SK-N-SH treated with all-trans-retinoic acid at 6 μM for 48 hours (cell line): Measurements from ENCODE around the gene UBASH3B.

Source experiments
- ATAC-seq: fragments of 200-7000 bp; cut with Tn5 transposase; 3 replicates; pipeline ENCODE4 v1.9.1; 2020; ENCODE audit warnings: mild to moderate bottlenecking, moderate library complexity
- BACH2 ChIP-seq: fragments of 250-450 bp; sonication (Bioruptor Pico); IDR thresholded peaks from 2 replicates; pipeline ENCODE4 v1.9.0; 2021; ENCODE audit warnings: mild to moderate bottlenecking, borderline replicate concordance
- CSDC2 ChIP-seq: fragments of 250-450 bp; sonication (Bioruptor Pico); IDR thresholded peaks from 2 replicates; pipeline ENCODE4 v1.5.0; 2020; ENCODE audit warnings: mild to moderate bottlenecking, moderate library complexity
- GLIS3 ChIP-seq: fragments of 250-450 bp; sonication (Bioruptor Pico); IDR thresholded peaks from 2 replicates; pipeline ENCODE4 v1.5.0; 2020; ENCODE audit warnings: mild to moderate bottlenecking, moderate library complexity
- PPARA ChIP-seq: fragments of 250-450 bp; sonication (Bioruptor Pico); IDR thresholded peaks from 2 replicates; pipeline ENCODE4 v1.5.0; 2020; ENCODE audit warnings: mild to moderate bottlenecking, borderline replicate concordance
- RARB ChIP-seq: fragments of 250-450 bp; sonication (Bioruptor Pico); IDR thresholded peaks from 2 replicates; pipeline ENCODE4 v1.8.0; 2021; ENCODE audit warnings: mild to moderate bottlenecking, moderate library complexity
- SNAI2 ChIP-seq: fragments of 250-450 bp; sonication (Bioruptor Pico); IDR thresholded peaks from 2 replicates; pipeline ENCODE4 v1.5.0; 2020; ENCODE audit warnings: mild to moderate bottlenecking, moderate library complexity
- TCF4 ChIP-seq: fragments of 250-450 bp; sonication (Bioruptor Pico); IDR thresholded peaks from 2 replicates; pipeline ENCODE4 v1.8.0; 2021; ENCODE audit warnings: mild to moderate bottlenecking, moderate library complexity, borderline replicate concordance
- TOX ChIP-seq: fragments of 250-450 bp; sonication (Bioruptor Pico); IDR thresholded peaks from 2 replicates; pipeline ENCODE4 v1.8.0; 2021; ENCODE audit warnings: mild to moderate bottlenecking, moderate library complexity, borderline replicate concordance
- ZC3H10 ChIP-seq: fragments of 250-450 bp; sonication (Bioruptor Pico); IDR thresholded peaks from 2 replicates; pipeline ENCODE4 v1.5.1; 2021; ENCODE audit warnings: mild to moderate bottlenecking, moderate library complexity
- ZFP3 ChIP-seq: fragments of 250-450 bp; sonication (Bioruptor Pico); IDR thresholded peaks from 2 replicates; pipeline ENCODE4 v1.5.0; 2020; ENCODE audit warnings: mild to moderate bottlenecking, moderate library complexity
- ZFP30 ChIP-seq: fragments of 450-650 bp; formaldehyde crosslinking; IDR thresholded peaks from 2 replicates; pipeline ENCODE4 v1.5.0; 2022; ENCODE audit warnings: mild to moderate bottlenecking, moderate library complexity
- ZNF8 ChIP-seq: fragments of 450-650 bp; formaldehyde crosslinking; IDR thresholded peaks from 2 replicates; pipeline ENCODE4 v1.5.0; 2020; ENCODE audit warnings: mild to moderate bottlenecking, moderate library complexity
- TF ChIP-seq, protein P1 (sequence below): fragments of 250-450 bp; sonication (Bioruptor Pico); IDR thresholded peaks from 2 replicates; pipeline ENCODE4 v1.5.0; 2020; ENCODE audit warnings: mild to moderate bottlenecking, moderate library complexity
- TF ChIP-seq, protein P2 (sequence below): fragments of 250-450 bp; sonication (Bioruptor Pico); IDR thresholded peaks from 2 replicates; pipeline ENCODE4 v1.5.1; 2020; ENCODE audit warnings: low read depth, mild to moderate bottlenecking, moderate library complexity
- TF ChIP-seq, protein P3 (sequence below): fragments of 250-450 bp; sonication (Bioruptor Pico); IDR thresholded peaks from 2 replicates; pipeline ENCODE4 v1.8.0; 2020; ENCODE audit warnings: mild to moderate bottlenecking, moderate library complexity, borderline replicate concordance
- TF ChIP-seq, protein P4 (sequence below): fragments of 250-450 bp; sonication (Bioruptor Pico); IDR thresholded peaks from 2 replicates; pipeline ENCODE4 v1.5.1; 2021; ENCODE audit warnings: mild to moderate bottlenecking, moderate library complexity
- TF ChIP-seq, protein P5 (sequence below): fragments of 250-450 bp; sonication (Bioruptor Pico); IDR thresholded peaks from 2 replicates; pipeline ENCODE4 v1.8.0; 2021; ENCODE audit warnings: low read depth, mild to moderate bottlenecking, moderate library complexity, borderline replicate concordance

The UBASH3B gene

DNA sequence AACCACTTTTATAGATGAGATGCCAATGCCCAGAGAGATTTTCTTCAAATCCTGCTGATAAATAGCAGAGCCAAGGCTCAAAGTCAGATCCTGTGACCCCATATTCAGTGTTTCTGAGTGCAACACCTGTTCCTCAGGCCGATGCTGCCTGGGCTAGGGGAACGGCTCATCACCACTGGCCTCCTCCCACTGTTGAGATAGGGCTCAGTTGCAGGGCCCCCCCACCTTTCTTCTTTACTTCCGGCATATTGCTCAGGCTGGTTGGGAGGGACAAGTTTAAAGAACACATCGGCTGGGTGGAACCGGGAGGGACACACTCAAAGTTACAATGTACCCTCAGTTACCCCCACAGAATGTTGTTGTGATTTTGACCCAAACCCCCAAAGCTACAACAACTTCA, 94.5 kb downstream of the UBASH3B start (continued):
- TF ChIP-seq, protein P1, sequence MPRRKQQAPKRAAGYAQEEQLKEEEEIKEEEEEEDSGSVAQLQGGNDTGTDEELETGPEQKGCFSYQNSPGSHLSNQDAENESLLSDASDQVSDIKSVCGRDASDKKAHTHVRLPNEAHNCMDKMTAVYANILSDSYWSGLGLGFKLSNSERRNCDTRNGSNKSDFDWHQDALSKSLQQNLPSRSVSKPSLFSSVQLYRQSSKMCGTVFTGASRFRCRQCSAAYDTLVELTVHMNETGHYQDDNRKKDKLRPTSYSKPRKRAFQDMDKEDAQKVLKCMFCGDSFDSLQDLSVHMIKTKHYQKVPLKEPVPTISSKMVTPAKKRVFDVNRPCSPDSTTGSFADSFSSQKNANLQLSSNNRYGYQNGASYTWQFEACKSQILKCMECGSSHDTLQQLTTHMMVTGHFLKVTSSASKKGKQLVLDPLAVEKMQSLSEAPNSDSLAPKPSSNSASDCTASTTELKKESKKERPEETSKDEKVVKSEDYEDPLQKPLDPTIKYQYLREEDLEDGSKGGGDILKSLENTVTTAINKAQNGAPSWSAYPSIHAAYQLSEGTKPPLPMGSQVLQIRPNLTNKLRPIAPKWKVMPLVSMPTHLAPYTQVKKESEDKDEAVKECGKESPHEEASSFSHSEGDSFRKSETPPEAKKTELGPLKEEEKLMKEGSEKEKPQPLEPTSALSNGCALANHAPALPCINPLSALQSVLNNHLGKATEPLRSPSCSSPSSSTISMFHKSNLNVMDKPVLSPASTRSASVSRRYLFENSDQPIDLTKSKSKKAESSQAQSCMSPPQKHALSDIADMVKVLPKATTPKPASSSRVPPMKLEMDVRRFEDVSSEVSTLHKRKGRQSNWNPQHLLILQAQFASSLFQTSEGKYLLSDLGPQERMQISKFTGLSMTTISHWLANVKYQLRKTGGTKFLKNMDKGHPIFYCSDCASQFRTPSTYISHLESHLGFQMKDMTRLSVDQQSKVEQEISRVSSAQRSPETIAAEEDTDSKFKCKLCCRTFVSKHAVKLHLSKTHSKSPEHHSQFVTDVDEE (CRISPR knock-in tag) = no peak
- TF ChIP-seq, protein P2, sequence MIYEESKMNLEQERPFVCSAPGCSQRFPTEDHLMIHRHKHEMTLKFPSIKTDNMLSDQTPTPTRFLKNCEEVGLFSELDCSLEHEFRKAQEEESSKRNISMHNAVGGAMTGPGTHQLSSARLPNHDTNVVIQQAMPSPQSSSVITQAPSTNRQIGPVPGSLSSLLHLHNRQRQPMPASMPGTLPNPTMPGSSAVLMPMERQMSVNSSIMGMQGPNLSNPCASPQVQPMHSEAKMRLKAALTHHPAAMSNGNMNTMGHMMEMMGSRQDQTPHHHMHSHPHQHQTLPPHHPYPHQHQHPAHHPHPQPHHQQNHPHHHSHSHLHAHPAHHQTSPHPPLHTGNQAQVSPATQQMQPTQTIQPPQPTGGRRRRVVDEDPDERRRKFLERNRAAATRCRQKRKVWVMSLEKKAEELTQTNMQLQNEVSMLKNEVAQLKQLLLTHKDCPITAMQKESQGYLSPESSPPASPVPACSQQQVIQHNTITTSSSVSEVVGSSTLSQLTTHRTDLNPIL = no peak
- TF ChIP-seq CSDC2 (CRISPR knock-in tag) (no peak), ZNF8 (CRISPR knock-in tag) (no peak), TCF4 (CRISPR knock-in tag) (no peak), RARB (CRISPR knock-in tag) (no peak), ZFP3 (CRISPR knock-in tag) (no peak)
- TF ChIP-seq, protein P3, sequence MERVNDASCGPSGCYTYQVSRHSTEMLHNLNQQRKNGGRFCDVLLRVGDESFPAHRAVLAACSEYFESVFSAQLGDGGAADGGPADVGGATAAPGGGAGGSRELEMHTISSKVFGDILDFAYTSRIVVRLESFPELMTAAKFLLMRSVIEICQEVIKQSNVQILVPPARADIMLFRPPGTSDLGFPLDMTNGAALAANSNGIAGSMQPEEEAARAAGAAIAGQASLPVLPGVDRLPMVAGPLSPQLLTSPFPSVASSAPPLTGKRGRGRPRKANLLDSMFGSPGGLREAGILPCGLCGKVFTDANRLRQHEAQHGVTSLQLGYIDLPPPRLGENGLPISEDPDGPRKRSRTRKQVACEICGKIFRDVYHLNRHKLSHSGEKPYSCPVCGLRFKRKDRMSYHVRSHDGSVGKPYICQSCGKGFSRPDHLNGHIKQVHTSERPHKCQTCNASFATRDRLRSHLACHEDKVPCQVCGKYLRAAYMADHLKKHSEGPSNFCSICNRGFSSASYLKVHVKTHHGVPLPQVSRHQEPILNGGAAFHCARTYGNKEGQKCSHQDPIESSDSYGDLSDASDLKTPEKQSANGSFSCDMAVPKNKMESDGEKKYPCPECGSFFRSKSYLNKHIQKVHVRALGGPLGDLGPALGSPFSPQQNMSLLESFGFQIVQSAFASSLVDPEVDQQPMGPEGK (CRISPR knock-in tag) = no peak

DNA sequence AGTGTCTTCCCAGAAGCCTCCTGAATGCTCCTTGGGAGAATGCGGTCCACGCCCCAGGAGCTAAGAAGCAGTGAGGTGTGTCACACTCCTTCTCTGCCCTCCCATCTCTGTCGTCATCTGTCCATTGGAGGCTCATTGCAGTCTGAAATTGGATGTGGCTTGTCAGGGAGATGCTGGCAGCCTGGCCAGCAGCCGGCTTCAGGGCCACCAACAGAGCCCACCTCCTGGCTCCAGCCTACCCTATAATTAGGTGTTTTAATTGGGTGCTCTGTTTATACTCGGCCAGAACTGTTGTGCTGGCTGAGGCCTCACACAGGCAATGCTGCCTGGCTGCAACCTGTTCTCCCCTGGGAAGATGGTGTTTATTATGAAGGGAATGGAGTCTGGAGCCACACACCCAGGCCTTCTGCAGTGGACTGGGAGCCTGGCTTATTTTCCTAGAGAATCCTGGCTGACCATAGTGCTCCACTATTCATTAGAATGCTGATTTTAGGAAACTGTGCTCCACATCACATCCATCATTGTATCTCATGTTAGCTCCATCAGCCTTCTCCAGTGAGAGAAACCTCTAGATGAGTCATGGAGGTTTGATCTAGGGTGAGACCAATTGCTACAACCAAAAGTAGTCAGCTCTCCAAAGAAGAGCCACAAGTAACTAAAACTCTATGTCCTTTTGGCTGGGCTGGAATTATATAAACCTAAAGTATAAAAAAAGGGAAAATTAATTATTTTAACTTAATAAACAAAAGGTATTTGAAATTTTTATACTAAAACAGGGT, 96.0 kb downstream of the UBASH3B start:
- peak; percentile 51; the same call in 1 of the 2 replicates for TF ChIP-seq TCF4 (CRISPR knock-in tag)
- TF ChIP-seq, protein P1 (CRISPR knock-in tag) = no peak
- TF ChIP-seq, all 23 proteins: peak for 1
- no peak; the same call in 2 of the 3 replicates for ATAC-seq

DNA sequence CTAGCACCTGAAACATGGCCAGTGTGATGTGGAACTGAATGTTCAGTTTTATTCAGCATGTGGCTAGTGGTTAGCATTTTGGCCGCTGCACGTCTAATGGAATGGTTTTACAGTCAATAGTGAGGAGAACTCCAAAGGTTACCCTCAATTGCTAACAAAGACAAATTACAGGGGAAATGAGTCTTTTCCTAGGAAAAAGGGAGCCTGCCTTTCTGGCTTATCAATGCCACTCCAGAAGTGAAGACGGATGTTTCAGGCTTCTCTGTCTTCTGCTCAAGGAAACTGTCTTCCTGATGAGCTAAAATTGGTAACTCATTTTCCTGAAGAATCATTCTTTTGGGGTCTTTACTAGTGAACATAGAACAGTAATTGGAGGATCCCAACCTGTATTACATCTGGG, 98.5 kb downstream of the UBASH3B start:
- no peak for TF ChIP-seq BACH2 (CRISPR knock-in tag)
- TF ChIP-seq PPARA (CRISPR knock-in tag) = no peak
- TF ChIP-seq, protein P2 = no peak
- TF ChIP-seq TOX = no peak
- TF ChIP-seq ZFP30 (CRISPR knock-in tag) = no peak
- TF ChIP-seq GLIS3 (CRISPR knock-in tag) = no peak
- TF ChIP-seq, protein P1 (CRISPR knock-in tag) = no peak
- TF ChIP-seq, protein P4, sequence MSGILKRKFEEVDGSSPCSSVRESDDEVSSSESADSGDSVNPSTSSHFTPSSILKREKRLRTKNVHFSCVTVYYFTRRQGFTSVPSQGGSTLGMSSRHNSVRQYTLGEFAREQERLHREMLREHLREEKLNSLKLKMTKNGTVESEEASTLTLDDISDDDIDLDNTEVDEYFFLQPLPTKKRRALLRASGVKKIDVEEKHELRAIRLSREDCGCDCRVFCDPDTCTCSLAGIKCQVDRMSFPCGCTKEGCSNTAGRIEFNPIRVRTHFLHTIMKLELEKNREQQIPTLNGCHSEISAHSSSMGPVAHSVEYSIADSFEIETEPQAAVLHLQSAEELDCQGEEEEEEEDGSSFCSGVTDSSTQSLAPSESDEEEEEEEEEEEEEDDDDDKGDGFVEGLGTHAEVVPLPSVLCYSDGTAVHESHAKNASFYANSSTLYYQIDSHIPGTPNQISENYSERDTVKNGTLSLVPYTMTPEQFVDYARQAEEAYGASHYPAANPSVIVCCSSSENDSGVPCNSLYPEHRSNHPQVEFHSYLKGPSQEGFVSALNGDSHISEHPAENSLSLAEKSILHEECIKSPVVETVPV (CRISPR knock-in tag) = no peak
- TF ChIP-seq ZC3H10 (CRISPR knock-in tag) = no peak
- TF ChIP-seq SNAI2 (CRISPR knock-in tag) = no peak
- TF ChIP-seq, protein P5, sequence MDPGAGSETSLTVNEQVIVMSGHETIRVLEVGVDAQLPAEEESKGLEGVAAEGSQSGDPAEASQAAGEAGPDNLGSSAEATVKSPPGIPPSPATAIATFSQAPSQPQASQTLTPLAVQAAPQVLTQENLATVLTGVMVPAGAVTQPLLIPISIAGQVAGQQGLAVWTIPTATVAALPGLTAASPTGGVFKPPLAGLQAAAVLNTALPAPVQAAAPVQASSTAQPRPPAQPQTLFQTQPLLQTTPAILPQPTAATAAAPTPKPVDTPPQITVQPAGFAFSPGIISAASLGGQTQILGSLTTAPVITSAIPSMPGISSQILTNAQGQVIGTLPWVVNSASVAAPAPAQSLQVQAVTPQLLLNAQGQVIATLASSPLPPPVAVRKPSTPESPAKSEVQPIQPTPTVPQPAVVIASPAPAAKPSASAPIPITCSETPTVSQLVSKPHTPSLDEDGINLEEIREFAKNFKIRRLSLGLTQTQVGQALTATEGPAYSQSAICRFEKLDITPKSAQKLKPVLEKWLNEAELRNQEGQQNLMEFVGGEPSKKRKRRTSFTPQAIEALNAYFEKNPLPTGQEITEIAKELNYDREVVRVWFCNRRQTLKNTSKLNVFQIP (CRISPR knock-in tag) = no peak
- ATAC-seq = no peak
